Sigmoid colon (tissue), 7 donors: ENCODE measurements around the gene CLIP4. TPM values are rescaled to one million over a fixed set of nuclear protein-coding genes. Genes with fewer than 3 reads are reported as not detected.
A peak's percentile ranks its signal among the peaks of the same experiment; 100 is the strongest.

Source experiments
- DNase-seq: peaks from one replicate; pipeline ENCODE4 v3.0.0-alpha.2; 2019
- H3K27ac ChIP-seq, 4 donors: fragments of 200-600 bp; sonication (generic); one replicate each; pipeline ENCODE4 v1.5.1; 2016 to 2019; ENCODE audit warnings: mild to moderate bottlenecking in 1 of 4
- H3K27me3 ChIP-seq, 3 donors: fragments of 200-600 bp; sonication (generic); one replicate each; pipeline ENCODE4 v1.5.1; 2019; ENCODE audit warnings: mild to moderate bottlenecking in 1 of 3
- H3K36me3 ChIP-seq, 4 donors: fragments of 200-600 bp; sonication (generic); one replicate each; pipeline ENCODE4 v1.5.1; 2016 to 2019
- H3K4me1 ChIP-seq, 4 donors: fragments of 200-600 bp; sonication (generic); one replicate each; pipeline ENCODE4 v1.5.1; 2017 to 2019
- H3K4me3 ChIP-seq, 4 donors: fragments of 200-600 bp; sonication (generic); one replicate each; pipeline ENCODE4 v1.5.1; 2017 to 2019; ENCODE audit warnings: mild to moderate bottlenecking in 2 of 4, moderate library complexity in 1 of 4
- H3K9me3 ChIP-seq, 4 donors: fragments of 200-600 bp in 3 of 4; sonication (generic) in 3 of 4; one replicate each; pipeline versions ENCODE4 v1.5.1 to v1.6.1; 2013 to 2019
- CTCF ChIP-seq, 4 experiments: fragments of 450-650 bp in 3 of 4; fragments of 200-600 bp in 1 of 4; IDR thresholded peaks; one replicate each; pipeline ENCODE4 v1.5.1; 2016 to 2019; ENCODE audit warnings: antibody characterized with exemption in 4 of 4, mild to moderate bottlenecking in 3 of 4, moderate library complexity in 2 of 4
- EP300 ChIP-seq, 4 donors: sonication (generic); formaldehyde crosslinking; IDR thresholded peaks; one replicate each; pipeline ENCODE4 v1.6.1; 2017; ENCODE audit warnings: antibody characterized with exemption in 4 of 4
- POLR2A ChIP-seq, 2 donors: fragments of 450-650 bp; IDR thresholded peaks; one replicate each; pipeline ENCODE4 v1.6.1; 2016; ENCODE audit warnings: antibody characterized with exemption in 2 of 2, mild to moderate bottlenecking in 2 of 2, moderate library complexity in 2 of 2
- POLR2AphosphoS5 ChIP-seq, 4 donors: sonication (generic); formaldehyde crosslinking; IDR thresholded peaks; one replicate each; pipeline ENCODE4 v1.6.1; 2017; ENCODE audit warnings: antibody characterized with exemption in 4 of 4
- WGBS, 2 donors: extraction: QIAGEN DNeasy Blood & Tissue Kit; methylation state at CpG; one replicate each; pipeline ENCODE4 v1.1.7; 2013; 5-methylcytosine and 5-hydroxymethylcytosine counted together
- intact Hi-C: fragments of 100-400 bp; cut with DNase I; formaldehyde crosslinking; loops from one replicate; pipeline ENCODE4 v1.15.1; 2023
- polyA plus RNA-seq, 3 donors: library from polyadenylated mRNA; stranded (reverse); fragments of 200-250 nt; gene quantifications; one replicate each; pipeline ENCODE4 v1.2.3, GENCODE V29; 2013
- total RNA-seq, 4 donors: library from RNA; depleted of rRNA; stranded (reverse); fragments of >200 nt; gene quantifications; one replicate each; pipeline ENCODE4 v1.1.0, GENCODE V29; 2016
- donor health status: healthy with polysubstance abuse.
- donor health status: Bipolar disorder and iron deficiency.
- donor health status: healthy.

Gene CLIP4
- total and polyA plus RNA-seq, 7 donors = 1.8 to 94.6 (median 68.5) TPM

- Histone ChIP-seq H3K27me3 (no peaks in the 10 kb centered on the region), H3K4me1 (peaks cover 0 to 36% (median 27%) of the 10 kb centered on the region in 4 donors), H3K4me3 (peak overlapping the region; percentile 62 to 84 (median 78)), H3K27ac (peak overlapping the region; percentile 84 to 94 (median 91)), H3K36me3 (no peaks in the 10 kb centered on the region), H3K9me3 (no peaks in the 10 kb centered on the region)
- intact Hi-C loops = loop anchor here (2.0 to 10.0 kb wide), 3 partner anchors 53 to 161 kb away; partner anchors contain the start of gene TOGARAM2
- TF ChIP-seq EP300 (IDR thresholded peaks at IDR 0.05) (no peak), POLR2AphosphoS5 (IDR thresholded peaks at IDR 0.05) (peak; percentile 6 to 54 (median 30))
- DNase-seq = peak; percentile 89
- WGBS, 2 donors = 4 to 16% methylated on average over 53 of the region's 53 CpGs
These were observed 874 bp downstream of the CLIP4 start for GRCh38 chr2:29115797-29116781.

- Histone ChIP-seq H3K4me1 (peaks cover 0 to 42% (median 28%) of the 10 kb centered on the region in 4 donors), H3K4me3 (no peak overlapping the region), H3K9me3 (no peaks in the 10 kb centered on the region), H3K36me3 (peaks cover 0 to 12% (median 0%) of the 10 kb centered on the region in 4 donors), H3K27ac (peak overlapping the region; percentile 25 to 94 (median 91)), H3K27me3 (no peaks in the 10 kb centered on the region)
- intact Hi-C loops = loop anchor here (2.0 to 10.0 kb wide), 2 partner anchors 137 to 163 kb away; partner anchors contain the start of gene TOGARAM2
- DNase-seq = no peak
- no peak for TF ChIP-seq POLR2A (IDR thresholded peaks at IDR 0.05)
- TF ChIP-seq POLR2AphosphoS5 (IDR thresholded peaks at IDR 0.05) = no peak
- TF ChIP-seq EP300 (IDR thresholded peaks at IDR 0.05) = no peak
- no peak for TF ChIP-seq CTCF (IDR thresholded peaks at IDR 0.05)
- 51 to 79% methylated on average over 2 of the region's 2 CpGs for WGBS, 2 donors
These were observed 2.6 kb downstream of the CLIP4 start for GRCh38 chr2:29117636-29118303.

GRCh38 chr2:29119211-29119610, 4.0 kb downstream of the CLIP4 start:
- WGBS, 2 donors = 49 to 56% methylated on average over 4 of the region's 4 CpGs
- intact Hi-C loops = loop anchor here (10.0 kb wide), 1 partner anchor 164 kb away; no protein-coding TSS in a partner anchor
- no peak overlapping the region for H3K27ac ChIP-seq
- DNase-seq = no peak
- TF ChIP-seq POLR2AphosphoS5 (IDR thresholded peaks at IDR 0.05) = no peak
- no peak for TF ChIP-seq EP300 (IDR thresholded peaks at IDR 0.05)
- TF ChIP-seq POLR2A (IDR thresholded peaks at IDR 0.05) = no peak
- TF ChIP-seq CTCF (IDR thresholded peaks at IDR 0.05) = no peak
- H3K27me3 ChIP-seq = no peaks in the 10 kb centered on the region
- H3K9me3 ChIP-seq = no peaks in the 10 kb centered on the region
- H3K4me3 ChIP-seq = no peak overlapping the region
- peaks cover 0 to 42% (median 28%) of the 10 kb centered on the region in 4 donors for H3K4me1 ChIP-seq
- peaks cover 0 to 20% (median 0%) of the 10 kb centered on the region in 4 donors for H3K36me3 ChIP-seq

GRCh38 chr2:29120846-29121245, 5.6 kb downstream of the CLIP4 start:
- Histone ChIP-seq H3K4me1 (peaks cover 0 to 36% (median 25%) of the 10 kb centered on the region in 4 donors), H3K9me3 (no peaks in the 10 kb centered on the region), H3K27ac (no peak overlapping the region), H3K36me3 (peaks cover 0 to 29% (median 0%) of the 10 kb centered on the region in 4 donors), H3K4me3 (no peak overlapping the region), H3K27me3 (no peaks in the 10 kb centered on the region)
- intact Hi-C loops = no loop called here
- 89 to 92% methylated on average over 2 of the region's 2 CpGs for WGBS, 2 donors
- no peak for DNase-seq
- no peak for TF ChIP-seq CTCF (IDR thresholded peaks at IDR 0.05)
- TF ChIP-seq POLR2AphosphoS5 (IDR thresholded peaks at IDR 0.05) = no peak
- no peak for TF ChIP-seq EP300 (IDR thresholded peaks at IDR 0.05)
- no peak for TF ChIP-seq POLR2A (IDR thresholded peaks at IDR 0.05)
